ENCODE data around the gene SLC25A43.

SLC25A43 gene

DNA sequence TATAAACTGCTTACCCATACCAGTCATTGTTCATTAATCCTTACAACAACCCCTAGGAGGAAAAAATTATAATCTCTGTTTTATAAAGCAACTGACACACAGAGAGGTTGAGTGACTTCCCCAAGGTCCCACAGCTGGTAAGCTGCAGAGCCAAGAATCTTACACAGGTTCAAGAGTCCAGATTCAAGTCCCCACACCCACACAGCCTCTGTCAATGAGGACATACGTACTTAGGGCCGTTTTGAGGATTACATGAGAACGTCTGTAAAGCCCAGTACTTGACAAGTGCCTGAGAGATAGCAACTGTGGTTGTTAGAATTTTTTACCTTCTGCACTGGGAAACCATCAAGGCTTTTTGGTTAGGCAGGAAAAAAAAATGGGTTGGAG, 556 bp upstream of the SLC25A43 start:
- no peak for DNase-seq (ENCODE audit: extremely low read depth, low read depth)
- TF ChIP-seq, protein P1, sequence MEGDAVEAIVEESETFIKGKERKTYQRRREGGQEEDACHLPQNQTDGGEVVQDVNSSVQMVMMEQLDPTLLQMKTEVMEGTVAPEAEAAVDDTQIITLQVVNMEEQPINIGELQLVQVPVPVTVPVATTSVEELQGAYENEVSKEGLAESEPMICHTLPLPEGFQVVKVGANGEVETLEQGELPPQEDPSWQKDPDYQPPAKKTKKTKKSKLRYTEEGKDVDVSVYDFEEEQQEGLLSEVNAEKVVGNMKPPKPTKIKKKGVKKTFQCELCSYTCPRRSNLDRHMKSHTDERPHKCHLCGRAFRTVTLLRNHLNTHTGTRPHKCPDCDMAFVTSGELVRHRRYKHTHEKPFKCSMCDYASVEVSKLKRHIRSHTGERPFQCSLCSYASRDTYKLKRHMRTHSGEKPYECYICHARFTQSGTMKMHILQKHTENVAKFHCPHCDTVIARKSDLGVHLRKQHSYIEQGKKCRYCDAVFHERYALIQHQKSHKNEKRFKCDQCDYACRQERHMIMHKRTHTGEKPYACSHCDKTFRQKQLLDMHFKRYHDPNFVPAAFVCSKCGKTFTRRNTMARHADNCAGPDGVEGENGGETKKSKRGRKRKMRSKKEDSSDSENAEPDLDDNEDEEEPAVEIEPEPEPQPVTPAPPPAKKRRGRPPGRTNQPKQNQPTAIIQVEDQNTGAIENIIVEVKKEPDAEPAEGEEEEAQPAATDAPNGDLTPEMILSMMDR (IDR thresholded peaks at IDR 0.05; ENCODE audit: low read depth, low read length), result no peak

DNA sequence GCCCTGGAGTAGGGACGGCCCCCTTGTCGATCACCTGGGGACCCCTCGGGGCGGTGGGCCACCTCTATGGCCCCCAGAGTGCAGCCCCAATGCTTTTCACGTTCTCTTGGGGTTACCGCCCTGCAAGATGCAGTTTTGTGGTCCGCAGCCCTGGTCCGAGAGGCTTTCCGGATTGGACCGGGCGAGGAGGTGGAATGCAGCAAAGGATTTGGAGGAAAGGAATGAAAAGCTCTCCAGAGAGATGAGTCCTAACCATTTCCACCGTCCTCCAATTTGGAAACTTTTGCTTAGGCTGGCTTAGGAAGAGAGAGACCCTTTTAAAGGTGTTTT, 601 bp downstream of the SLC25A43 start:
- no peak for DNase-seq (ENCODE audit: extremely low read depth, low read depth)
- TF ChIP-seq, protein P1 (IDR thresholded peaks at IDR 0.05; ENCODE audit: low read depth, low read length), result no peak

GRCh38 chrX:119401569-119401968, 2.4 kb downstream of the SLC25A43 start:
- no peak for DNase-seq (ENCODE audit: extremely low read depth, low read depth)
- TF ChIP-seq, protein P1 (IDR thresholded peaks at IDR 0.05; ENCODE audit: low read depth, low read length), result no peak

- no peak for DNase-seq (ENCODE audit: extremely low read depth, low read depth)
Observed at GRCh38 chrX:119402588-119402987, 3.5 kb downstream of the SLC25A43 start.

GRCh38 chrX:119406776-119407175, 7.6 kb downstream of the SLC25A43 start:
- DNase-seq (ENCODE audit: extremely low read depth, low read depth), result no peak
- TF ChIP-seq, protein P1 (IDR thresholded peaks at IDR 0.05; ENCODE audit: low read depth, low read length), result no peak

More at GRCh38 chrX:119402588-119402987, 3.5 kb downstream of the SLC25A43 start:
- TF ChIP-seq, protein P1 (IDR thresholded peaks at IDR 0.05; ENCODE audit: low read depth, low read length), result no peak

DNA sequence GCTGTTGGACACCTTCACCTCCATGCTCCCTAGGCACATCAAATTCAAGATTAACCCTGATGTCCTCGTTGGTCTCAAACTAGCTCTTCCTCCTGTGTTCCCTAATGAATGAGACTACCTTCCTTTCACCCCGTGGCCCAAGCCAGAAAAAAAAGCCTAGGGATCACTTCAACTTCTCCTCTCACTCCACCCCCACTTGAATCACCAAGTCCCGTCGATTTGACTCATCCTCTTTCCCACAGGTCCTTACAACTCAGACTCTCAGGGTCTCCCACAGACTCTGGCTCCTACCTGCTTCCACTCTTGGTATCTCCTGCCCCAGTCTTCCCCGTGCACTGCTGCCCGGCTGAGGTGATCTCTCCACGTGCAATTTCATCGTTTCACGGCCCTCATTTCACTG, 8.5 kb downstream of the SLC25A43 start:
- TF ChIP-seq, protein P1 (IDR thresholded peaks at IDR 0.05; ENCODE audit: low read depth, low read length), result no peak
- no peak for DNase-seq (ENCODE audit: extremely low read depth, low read depth)

GRCh38 chrX:119410027-119410819, 11.1 kb downstream of the SLC25A43 start:
- TF ChIP-seq, protein P1 (IDR thresholded peaks at IDR 0.05; ENCODE audit: low read depth, low read length), result no peak

More at GRCh38 chrX:119410027-119410819, 11.1 kb downstream of the SLC25A43 start:
- peak; percentile 75 for DNase-seq (ENCODE audit: extremely low read depth, low read depth)

Data from AG09319 (cell line).